ENCODE data around the gene ZNF493.

Gene ZNF493

GRCh38 chr19:21434516-21434915 is 37.6 kb downstream of the ZNF493 start:
- H3K9ac ChIP-seq (ENCODE audit: low read depth, low read length): no peak overlapping the region
- no peaks in the 10 kb centered on the region for H3K4me1 ChIP-seq (ENCODE audit: insufficient read depth, low read length)
- no peaks in the 10 kb centered on the region; the same call in 1 of the 2 replicates for H3K36me3 ChIP-seq (ENCODE audit: insufficient read depth, low read length)
- H3K9me3 ChIP-seq (ENCODE audit: control insufficient read depth, insufficient read depth, low read length): no peaks in the 10 kb centered on the region; the same call in none of the 2 replicates

GRCh38 chr19:21434967-21435544 is 38.1 kb downstream of the ZNF493 start:
- Histone ChIP-seq H3K9me3 (ENCODE audit: control insufficient read depth, insufficient read depth, low read length) (no peaks in the 10 kb centered on the region; the same call in none of the 2 replicates), H3K36me3 (ENCODE audit: insufficient read depth, low read length) (no peaks in the 10 kb centered on the region; the same call in 1 of the 2 replicates), H3K9ac (ENCODE audit: low read depth, low read length) (no peak overlapping the region), H3K4me1 (ENCODE audit: insufficient read depth, low read length) (no peaks in the 10 kb centered on the region)

DNA sequence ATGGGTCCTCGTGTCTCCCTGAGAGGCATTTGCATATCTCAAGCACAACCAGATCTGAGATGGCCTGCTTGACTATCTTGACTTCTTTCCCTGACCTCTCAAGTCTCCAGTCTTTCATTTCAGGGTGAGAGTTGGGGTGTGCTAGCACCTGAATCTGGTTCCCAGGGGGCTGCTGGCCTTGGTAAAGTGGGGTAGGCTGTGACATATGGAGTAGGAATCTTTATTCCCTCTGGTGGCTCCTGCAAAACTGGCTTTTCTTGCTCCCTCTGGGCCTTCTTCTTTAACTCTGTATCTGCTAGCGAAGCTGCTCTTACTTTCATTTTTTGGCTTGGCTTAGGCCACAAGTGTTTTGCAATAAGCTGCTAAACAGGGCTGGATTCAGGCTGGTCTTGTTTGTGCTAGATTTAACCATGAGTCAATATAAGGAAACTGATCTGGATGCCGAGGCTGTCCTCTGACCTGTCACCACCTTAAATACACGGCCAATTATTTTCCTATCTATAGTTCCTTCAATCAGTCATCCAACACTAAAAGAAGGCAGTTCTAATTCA is 42.3 kb downstream of the ZNF493 start:
- H3K9me3 ChIP-seq (ENCODE audit: control insufficient read depth, insufficient read depth, low read length): peaks cover 1% of the 10 kb centered on the region
- H3K36me3 ChIP-seq (ENCODE audit: insufficient read depth, low read length): no peaks in the 10 kb centered on the region; the same call in 1 of the 2 replicates
- no peaks in the 10 kb centered on the region for H3K4me1 ChIP-seq (ENCODE audit: insufficient read depth, low read length)
- no peak overlapping the region for H3K9ac ChIP-seq (ENCODE audit: low read depth, low read length)

DNA sequence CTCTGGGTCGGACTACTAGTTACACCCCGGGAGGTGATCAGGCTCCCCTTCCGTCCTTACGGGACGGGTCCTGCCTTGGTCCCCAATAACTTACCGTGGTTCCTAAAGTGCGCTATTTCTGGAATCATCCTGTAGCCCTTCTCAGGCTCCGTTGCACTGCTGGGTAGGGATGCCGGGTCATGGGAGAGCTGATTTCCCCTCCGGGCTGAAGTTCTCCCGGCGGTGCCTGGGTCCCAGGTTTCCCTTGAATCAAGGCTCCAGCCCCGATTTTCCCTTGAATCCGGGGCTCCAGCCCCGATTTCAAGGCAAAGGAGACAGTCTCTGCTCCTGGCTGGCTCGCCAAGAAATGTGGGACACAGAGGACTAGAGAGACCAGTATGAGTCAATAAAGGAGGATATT is 43.4 kb downstream of the ZNF493 start:
- no peaks in the 10 kb centered on the region; the same call in 1 of the 2 replicates for H3K36me3 ChIP-seq (ENCODE audit: insufficient read depth, low read length)
- H3K9ac ChIP-seq (ENCODE audit: low read depth, low read length): no peak overlapping the region
- H3K9me3 ChIP-seq (ENCODE audit: control insufficient read depth, insufficient read depth, low read length): peaks cover 10% of the 10 kb centered on the region
- no peaks in the 10 kb centered on the region for H3K4me1 ChIP-seq (ENCODE audit: insufficient read depth, low read length)

DNA sequence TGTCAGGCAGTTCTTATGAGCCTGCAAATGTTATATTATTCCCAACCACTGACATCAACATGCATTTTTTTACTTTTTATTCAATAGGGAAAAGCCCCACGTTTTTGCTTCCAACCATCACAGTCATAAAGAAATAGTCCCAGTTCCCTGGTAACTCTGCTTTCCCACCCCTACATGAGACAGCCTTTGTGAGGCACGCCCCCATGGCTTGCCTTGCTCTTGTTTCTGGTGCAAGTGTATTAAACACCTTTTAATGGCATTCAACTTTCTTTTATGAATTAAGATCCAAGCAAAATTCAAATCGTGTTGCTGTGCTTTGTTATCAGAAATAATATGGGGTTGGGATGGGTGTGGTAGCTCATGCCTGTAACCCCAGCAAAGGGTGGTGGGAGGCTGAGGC is 54.3 kb downstream of the ZNF493 start:
- Histone ChIP-seq H3K9ac (ENCODE audit: low read depth, low read length) (no peak overlapping the region), H3K36me3 (ENCODE audit: insufficient read depth, low read length) (peaks cover 9% of the 10 kb centered on the region), H3K4me1 (ENCODE audit: insufficient read depth, low read length) (no peaks in the 10 kb centered on the region), H3K9me3 (ENCODE audit: control insufficient read depth, insufficient read depth, low read length) (peaks cover 17% of the 10 kb centered on the region; the same call in 1 of the 2 replicates)

GRCh38 chr19:21454901-21455300 is 58.0 kb downstream of the ZNF493 start:
- H3K36me3 ChIP-seq (ENCODE audit: insufficient read depth, low read length): peaks cover 9% of the 10 kb centered on the region
- H3K9me3 ChIP-seq (ENCODE audit: control insufficient read depth, insufficient read depth, low read length): peaks cover 19% of the 10 kb centered on the region; the same call in 1 of the 2 replicates
- H3K4me1 ChIP-seq (ENCODE audit: insufficient read depth, low read length): no peaks in the 10 kb centered on the region
- H3K9ac ChIP-seq (ENCODE audit: low read depth, low read length): no peak overlapping the region

DNA sequence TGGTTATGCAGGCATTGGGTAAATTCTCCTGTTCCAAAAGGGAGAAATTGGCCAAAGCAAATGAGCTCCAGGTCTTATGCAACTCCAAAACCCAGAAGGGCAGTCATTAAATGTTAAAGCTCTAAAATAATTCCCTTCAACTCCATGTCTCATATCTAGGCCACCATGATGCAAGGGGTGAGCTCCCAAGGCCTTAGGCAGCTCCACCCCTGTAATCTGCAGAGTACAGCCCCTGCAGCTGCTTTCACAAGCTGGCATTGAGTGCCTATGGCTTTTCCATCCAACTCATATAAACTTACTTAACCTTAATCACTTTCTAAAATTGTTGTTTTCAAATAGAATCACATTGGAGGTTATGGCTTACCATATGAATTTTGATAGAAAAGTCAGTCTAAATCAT is 63.8 kb downstream of the ZNF493 start:
- Histone ChIP-seq H3K36me3 (ENCODE audit: insufficient read depth, low read length) (no peaks in the 10 kb centered on the region; the same call in 1 of the 2 replicates), H3K4me1 (ENCODE audit: insufficient read depth, low read length) (no peaks in the 10 kb centered on the region), H3K9me3 (ENCODE audit: control insufficient read depth, insufficient read depth, low read length) (peaks cover 14% of the 10 kb centered on the region; the same call in 1 of the 2 replicates), H3K9ac (ENCODE audit: low read depth, low read length) (no peak overlapping the region)

DNA sequence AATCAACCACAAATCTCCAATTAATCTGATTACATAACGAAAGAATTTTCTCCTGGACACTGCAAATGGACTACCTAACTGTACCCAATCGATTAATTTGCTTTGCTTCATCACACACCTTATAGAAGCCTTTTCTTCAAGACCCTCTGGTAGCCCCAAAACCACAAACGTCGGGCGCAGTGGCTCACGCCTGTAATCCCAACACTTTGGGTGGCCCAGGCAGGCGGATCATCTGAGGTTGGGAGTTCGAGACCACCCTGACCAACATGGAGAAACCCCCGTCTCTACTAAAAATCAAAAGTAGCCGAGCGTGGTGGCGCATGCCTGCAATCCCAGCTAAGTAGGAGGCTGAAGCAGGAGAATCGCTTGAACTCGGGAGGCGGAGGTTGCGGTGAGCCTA is 65.6 kb downstream of the ZNF493 start:
- H3K4me1 ChIP-seq (ENCODE audit: insufficient read depth, low read length): no peaks in the 10 kb centered on the region
- H3K9me3 ChIP-seq (ENCODE audit: control insufficient read depth, insufficient read depth, low read length): 0 out of 2 replicates have a peak, but pooled peaks cover 4% of the 10 kb centered on the region
- H3K9ac ChIP-seq (ENCODE audit: low read depth, low read length): peak overlapping the region; percentile 77; the same call in 1 of the 2 replicates
- H3K36me3 ChIP-seq (ENCODE audit: insufficient read depth, low read length): no peaks in the 10 kb centered on the region

GRCh38 chr19:21463449-21464105 is 66.6 kb downstream of the ZNF493 start:
- H3K9ac ChIP-seq (ENCODE audit: low read depth, low read length): peak overlapping the region; percentile 77
- 0 out of 2 replicates have a peak, but pooled peaks cover 4% of the 10 kb centered on the region for H3K9me3 ChIP-seq (ENCODE audit: control insufficient read depth, insufficient read depth, low read length)
- H3K4me1 ChIP-seq (ENCODE audit: insufficient read depth, low read length): no peaks in the 10 kb centered on the region
- H3K36me3 ChIP-seq (ENCODE audit: insufficient read depth, low read length): no peaks in the 10 kb centered on the region

DNA sequence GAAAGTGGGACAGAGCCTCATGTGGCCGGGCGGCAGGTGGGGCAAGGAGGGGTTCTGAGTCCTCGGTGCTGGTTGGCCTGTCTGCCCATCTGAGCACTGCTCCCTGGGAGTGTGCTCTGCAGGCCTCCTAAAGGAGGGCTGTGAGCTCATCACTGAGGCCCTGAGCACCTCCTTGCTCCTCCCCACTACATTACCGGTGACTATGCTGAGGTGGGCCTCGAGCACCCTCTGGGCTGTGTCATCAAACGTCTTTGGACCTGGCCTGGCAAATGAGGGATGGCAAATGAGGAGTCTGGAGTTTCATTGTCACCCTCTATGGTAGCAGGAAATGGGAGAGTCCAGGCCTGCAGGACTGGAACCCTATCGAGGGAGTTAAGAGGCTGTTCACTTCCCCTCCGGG is 69.7 kb downstream of the ZNF493 start:
- no peaks in the 10 kb centered on the region for H3K4me1 ChIP-seq (ENCODE audit: insufficient read depth, low read length)
- no peaks in the 10 kb centered on the region for H3K36me3 ChIP-seq (ENCODE audit: insufficient read depth, low read length)
- no peak overlapping the region for H3K9ac ChIP-seq (ENCODE audit: low read depth, low read length)
- no peaks in the 10 kb centered on the region for H3K9me3 ChIP-seq (ENCODE audit: control insufficient read depth, insufficient read depth, low read length)

DNA sequence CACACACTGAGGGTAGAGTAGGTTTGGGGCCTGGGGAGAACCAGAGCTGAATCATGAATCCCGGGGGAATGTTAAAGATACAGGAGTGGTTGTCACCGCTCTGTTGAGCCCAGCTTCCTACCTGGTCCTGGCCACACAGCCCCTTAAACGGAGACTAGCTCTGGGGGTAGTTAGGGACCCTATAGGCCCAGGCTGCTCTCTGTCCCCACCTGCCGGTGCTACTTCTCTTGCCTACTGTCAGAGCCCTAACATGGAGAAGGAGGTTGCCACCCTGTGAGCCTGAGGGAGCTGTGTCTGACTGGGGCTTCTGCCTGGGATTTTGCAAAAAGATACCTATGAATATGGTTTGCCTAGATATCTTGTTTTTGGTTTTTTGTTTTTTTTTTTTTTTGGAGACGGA is 71.9 kb downstream of the ZNF493 start:
- Histone ChIP-seq H3K9ac (ENCODE audit: low read depth, low read length) (no peak overlapping the region), H3K36me3 (ENCODE audit: insufficient read depth, low read length) (no peaks in the 10 kb centered on the region), H3K4me1 (ENCODE audit: insufficient read depth, low read length) (no peaks in the 10 kb centered on the region), H3K9me3 (ENCODE audit: control insufficient read depth, insufficient read depth, low read length) (no peaks in the 10 kb centered on the region)

GRCh38 chr19:21472507-21472906 is 75.6 kb downstream of the ZNF493 start:
- no peaks in the 10 kb centered on the region for H3K36me3 ChIP-seq (ENCODE audit: insufficient read depth, low read length)
- H3K4me1 ChIP-seq (ENCODE audit: insufficient read depth, low read length): no peaks in the 10 kb centered on the region
- no peak overlapping the region for H3K9ac ChIP-seq (ENCODE audit: low read depth, low read length)
- no peaks in the 10 kb centered on the region for H3K9me3 ChIP-seq (ENCODE audit: control insufficient read depth, insufficient read depth, low read length)

DNA sequence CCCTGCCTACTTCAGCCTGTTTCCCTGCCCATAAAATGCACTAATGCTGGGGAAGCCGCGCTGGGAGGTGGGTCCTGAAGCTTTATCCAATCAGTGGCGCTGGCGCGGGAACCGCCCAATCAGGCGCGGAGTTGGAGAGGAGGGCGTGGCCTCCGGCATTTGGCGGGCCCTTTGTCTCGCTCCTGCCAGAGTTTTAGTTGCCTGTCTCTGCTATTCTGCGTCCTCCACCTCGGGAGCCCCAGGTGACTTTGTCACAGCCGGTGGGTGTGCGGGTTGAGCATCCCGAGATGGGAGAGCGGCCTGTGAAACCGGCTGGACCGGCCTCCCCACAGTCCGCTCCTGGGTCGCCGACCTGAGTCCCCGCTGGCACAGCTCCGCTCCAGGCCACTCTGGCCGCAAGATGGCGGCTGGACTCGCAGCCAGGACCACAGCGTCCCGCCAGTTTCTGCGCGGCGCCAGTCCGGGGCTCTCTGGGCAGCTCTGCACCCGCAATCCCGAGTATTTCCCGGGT is 77.8 kb downstream of the ZNF493 start:
- Histone ChIP-seq H3K9me3 (ENCODE audit: control insufficient read depth, insufficient read depth, low read length) (no peaks in the 10 kb centered on the region), H3K9ac (ENCODE audit: low read depth, low read length) (peak overlapping the region; percentile 83), H3K36me3 (ENCODE audit: insufficient read depth, low read length) (no peaks in the 10 kb centered on the region), H3K4me1 (ENCODE audit: insufficient read depth, low read length) (no peaks in the 10 kb centered on the region)
